GM19193 (cell line): Measurements from ENCODE around the gene ARRDC3.

ENCODE experiments used
- POLR2A ChIP-seq: IDR thresholded peaks from 4 replicates; pipeline ENCODE4 v1.6.1; 2011; ENCODE audit not compliant: insufficient read depth, insufficient read length; ENCODE audit errors: extremely low read depth

ARRDC3 gene

DNA sequence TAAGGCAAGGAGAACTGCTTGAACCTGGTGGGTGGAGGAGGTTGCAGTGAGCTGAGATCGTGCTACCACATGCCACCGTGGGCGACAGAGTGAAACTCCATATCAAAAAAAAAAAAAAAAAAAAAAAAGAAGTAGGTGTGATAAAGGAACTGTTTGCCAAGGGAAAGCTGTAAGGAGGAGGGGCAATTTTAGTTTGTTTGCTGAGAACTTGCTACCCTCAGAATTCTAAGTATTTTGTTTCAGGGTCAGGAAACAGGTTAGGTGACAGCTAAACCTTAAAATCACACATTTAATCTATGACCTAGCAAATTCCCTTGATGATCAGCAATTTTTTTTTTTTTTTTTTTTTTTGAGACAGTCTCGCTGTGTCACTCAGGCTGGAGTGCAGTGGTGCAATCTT is 7.2 kb upstream of the ARRDC3 start:
- TF ChIP-seq POLR2A: no peak

DNA sequence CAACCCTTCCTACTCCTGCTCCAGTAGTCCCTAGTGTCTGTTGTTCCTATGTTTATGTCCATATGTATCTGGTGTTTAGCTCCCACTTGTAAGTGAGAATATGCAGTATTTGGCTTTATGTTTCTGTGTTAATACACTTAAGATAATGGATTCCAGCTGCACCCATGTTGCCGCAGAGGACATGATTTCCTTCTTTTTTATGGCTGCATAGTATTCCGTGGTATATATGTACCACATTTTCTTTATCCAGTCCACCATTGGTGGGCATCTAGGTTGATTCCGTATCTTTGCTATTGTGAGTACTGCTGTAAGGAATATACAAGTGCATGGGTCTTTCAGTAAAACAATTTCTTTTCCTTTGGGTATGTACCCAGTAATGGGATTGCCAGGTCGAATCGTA is 5.2 kb upstream of the ARRDC3 start:
- TF ChIP-seq POLR2A: no peak

DNA sequence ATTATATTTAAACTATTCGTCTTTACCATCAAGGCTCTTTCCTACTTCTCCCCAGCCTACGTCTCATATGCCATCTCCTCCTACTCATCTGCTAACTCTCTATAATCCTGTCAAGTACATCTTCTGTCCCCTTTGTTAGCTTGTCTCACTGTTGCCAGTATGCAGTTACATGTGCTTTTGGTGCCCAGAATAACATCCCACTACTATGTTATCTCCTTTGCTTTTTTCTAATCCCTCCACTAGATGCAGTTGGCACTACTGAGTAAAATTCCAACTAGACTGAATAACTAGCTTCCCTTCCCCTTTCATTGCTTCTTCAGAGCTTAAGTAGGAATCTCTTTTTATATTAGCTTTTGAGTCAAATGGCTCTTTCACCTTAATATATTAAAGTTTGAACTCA is 3.0 kb upstream of the ARRDC3 start:
- TF ChIP-seq POLR2A: no peak

DNA sequence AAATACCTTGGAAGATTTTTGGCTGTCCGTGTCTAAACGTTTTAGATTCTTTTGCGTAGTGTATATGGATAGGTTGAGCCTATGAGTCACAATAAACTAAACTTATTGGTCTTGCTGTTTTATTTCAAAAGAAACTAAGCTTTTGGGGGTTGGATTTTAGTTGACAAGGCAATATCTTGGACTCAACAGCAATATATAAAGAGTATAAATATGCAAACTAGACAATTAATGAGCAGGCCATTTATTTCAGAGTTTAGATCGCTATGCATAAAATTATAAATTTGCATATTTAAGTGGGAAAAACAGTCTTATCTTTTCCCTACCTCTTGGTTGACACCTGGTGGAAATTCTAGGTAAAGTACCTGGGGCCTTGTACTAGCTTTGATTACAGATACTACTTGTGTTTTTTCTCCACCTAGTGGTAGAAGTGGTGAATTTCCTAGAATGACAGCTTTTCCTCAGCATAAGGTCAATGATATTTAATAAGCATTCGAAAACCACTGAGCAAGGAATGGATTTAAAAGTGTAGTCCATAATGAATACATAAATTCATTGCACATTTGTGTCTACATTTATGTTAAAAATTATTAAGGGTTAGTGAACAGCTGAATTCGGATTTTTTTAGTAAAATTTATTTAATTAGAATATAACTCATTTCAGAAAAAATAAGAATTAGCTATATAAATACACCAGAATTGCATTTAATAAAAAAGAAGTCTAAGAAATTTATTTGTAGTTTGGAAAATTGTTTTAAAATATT is 1.7 kb upstream of the ARRDC3 start:
- TF ChIP-seq POLR2A: no peak

DNA sequence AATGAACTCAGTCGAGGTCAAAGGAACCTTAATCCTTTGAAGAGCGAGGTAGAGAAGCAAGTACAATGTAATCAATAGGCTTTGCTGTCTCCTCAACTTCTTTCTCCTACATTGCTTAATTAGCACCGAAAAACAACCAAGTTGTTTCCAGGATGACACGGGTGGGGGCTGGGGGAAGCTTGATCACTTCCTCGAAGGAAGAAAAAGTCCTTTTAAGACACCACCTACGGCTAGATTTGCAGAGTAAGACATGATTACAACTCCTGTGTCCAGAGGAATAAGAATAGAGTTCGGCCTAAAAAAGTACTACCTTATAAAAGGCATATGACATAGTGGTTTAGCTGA is 811 bp upstream of the ARRDC3 start:
- TF ChIP-seq POLR2A: no peak

DNA sequence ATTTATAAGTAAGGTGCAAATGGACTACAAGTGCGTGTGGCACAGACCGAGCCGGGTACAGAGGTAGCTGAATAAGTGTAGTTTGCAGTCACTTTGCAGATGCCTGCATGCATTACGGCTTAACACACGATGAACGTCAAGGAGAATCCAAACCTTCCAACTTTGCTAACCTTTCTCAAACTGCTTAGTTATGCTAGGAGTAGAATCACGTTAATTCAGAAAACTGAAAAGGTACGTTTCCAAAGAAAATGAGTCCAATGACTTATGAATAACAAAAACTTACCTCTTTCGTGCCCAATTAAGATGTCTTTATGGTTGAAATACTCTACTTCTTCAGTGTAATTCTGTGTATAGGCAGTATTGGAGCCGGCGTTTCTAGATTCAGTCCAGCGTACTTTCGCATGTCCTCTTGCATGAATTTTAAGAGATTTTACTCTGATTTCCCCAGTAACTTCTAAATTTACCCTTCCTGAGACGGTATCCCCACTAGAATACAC is 539 bp downstream of the ARRDC3 start:
- TF ChIP-seq POLR2A: no peak

DNA sequence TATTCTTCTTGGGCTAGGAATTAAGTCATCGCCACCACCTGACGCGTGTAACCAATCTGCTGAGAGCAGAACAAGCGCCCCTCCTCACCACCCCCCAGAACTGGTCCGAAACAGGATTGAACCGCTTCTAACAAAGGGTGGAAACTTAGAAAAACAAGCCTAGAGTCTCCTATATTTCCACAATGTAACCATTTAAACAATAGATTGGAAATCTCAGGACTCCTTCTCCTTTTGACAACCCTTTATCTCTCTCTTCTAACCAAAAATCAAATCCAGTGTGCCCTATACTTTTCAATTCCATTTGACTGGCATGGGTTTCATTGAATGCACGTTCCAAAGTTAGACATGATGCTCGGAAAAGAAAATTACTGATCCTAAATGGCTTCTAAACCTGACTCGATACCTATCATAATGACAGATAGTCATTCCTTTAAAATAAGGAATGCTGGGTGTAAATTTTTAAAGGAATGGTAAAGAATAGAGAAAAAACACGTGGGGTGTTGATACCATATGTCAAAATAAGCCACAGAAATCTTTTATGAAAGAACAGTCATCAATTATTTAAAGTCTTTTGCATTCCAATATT is 1.2 kb downstream of the ARRDC3 start:
- no peak for TF ChIP-seq POLR2A

DNA sequence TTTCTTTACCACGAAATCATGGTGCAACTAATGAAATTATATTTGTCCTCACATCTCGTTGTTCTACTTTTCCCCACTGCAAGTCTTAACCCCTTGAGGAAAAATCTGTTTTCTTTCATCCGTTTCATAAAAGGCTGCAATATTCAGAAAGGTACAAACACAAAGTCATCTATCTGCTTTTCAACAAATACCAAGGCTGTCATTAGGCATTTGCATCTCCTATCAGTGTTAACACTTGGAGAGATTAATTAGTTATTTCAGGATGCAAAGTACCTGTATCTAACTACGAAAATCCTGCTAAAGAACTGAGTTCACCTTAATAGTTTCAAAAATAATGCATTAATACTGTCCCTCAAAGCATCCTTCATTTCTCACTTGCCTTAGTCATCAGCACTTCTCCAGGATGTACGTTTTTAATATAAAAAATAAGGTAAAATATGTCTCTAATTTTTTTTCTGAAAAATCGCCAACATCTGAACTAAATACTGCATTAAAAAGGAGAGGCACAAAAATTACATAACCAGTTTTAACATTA is 1.8 kb downstream of the ARRDC3 start:
- no peak for TF ChIP-seq POLR2A

DNA sequence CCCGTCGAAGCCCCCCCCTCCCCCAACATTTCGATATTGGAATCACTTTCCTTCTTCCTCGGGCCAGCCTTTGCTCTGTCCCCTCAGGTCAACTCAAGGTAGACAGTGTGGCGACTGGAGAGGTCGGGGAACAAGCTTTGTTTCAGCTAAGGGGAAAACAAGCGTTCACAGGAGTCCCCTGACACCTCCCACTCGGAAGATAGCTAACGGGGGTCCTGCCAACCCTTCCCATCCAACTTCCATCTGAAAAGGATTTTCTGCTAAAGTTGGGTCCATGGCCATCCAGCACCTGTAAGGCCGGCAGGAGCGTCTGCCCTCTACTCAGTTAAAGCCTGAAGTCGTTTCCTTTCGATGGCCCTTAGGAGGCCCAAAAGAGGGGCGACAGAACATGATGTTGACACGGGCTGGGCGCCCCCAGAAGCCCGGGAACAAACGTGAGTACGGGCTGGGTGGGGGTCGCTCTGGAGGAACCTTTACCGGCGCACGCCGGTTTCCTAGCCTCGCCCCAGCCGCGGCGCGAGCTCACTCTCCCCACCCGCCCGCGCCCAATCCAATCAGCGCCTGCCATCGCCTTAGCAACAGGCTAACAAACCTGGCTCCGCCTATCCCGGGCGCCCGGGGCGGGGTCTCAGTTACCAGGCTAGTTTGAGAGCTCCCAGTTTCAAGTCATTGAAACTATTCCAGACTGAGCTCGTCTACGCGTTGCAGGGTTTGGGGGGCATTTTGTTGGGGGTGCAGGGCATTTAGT is 2.5 kb downstream of the ARRDC3 start:
- TF ChIP-seq POLR2A: peak; percentile 84

DNA sequence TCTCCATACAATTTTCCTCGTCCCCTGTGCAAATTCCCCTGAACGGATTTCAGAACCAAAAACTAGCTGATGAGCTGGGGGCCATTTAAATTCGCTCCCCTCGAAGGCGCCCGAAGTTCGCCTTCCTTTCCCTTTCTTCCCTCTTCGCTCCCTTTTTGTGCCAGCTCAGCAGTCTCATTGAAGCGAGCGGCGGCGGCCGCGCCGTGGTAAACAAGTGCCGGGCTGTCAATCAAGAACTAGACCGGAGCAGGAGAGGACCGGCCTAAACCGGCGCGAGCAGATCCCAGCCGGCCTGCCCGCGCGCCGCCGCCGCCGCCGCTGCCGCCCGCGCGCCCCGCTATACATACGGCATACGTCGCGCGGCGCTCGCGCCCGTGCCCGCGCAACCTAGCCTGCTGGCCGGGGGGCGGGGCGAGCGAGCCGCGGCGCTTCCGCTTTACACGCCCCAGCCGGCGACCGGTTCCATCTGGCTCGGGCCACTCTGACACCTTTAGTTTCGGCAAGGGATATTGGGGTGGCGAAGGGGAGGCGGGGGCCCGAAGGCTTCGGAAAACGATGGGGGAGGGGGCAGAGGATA is 3.1 kb downstream of the ARRDC3 start:
- TF ChIP-seq POLR2A: peak; percentile 57

DNA sequence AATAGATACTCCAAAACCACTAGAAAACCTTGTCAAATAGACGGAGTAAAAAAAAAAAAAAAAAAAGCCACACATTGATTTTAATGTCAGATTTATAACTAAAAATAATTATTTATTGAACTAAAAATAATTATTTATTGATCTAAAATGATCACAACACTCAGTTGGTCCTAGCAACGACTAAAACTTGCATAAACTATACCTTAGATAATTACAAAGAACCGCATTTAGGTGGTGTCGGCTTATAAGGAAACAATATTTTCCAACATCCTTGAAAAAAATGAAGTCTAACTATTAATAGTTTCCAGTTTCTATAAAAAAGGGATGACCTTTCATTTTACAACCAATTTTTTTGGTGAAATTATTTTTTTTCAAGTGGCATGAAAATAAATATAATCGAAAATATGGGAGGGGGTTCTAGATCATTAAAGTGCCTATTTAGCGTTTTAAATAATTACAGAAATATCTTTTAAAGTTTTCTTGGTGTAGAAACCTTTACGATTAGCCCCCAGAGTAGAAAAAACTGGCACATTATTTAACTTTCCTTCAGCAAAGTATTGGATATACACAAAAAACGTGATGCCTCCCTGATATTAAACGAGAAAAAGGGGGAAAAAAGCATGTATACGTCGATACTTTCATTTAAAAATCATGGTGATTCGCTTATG is 3.7 kb downstream of the ARRDC3 start:
- no peak for TF ChIP-seq POLR2A

DNA sequence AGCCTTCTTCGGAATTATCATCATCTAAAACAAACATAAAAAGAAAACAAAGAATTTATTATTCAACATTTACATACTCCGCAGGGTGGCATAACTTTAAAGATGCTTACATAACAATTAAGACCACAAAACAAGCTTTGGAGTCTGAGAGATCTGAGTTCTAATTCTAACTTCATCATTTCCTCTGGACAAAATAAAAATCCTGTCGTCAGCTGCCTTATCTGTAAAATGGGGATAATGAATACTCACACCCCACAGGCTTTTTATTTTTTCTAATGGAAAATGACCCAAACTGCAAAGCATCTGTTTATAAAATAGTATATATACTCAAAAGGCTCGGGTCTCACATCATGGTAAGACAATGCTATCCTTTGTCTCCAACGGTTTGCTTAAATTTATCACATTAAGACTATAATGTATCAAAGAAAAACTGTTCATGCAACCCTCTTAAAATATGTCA is 4.3 kb downstream of the ARRDC3 start:
- no peak for TF ChIP-seq POLR2A

DNA sequence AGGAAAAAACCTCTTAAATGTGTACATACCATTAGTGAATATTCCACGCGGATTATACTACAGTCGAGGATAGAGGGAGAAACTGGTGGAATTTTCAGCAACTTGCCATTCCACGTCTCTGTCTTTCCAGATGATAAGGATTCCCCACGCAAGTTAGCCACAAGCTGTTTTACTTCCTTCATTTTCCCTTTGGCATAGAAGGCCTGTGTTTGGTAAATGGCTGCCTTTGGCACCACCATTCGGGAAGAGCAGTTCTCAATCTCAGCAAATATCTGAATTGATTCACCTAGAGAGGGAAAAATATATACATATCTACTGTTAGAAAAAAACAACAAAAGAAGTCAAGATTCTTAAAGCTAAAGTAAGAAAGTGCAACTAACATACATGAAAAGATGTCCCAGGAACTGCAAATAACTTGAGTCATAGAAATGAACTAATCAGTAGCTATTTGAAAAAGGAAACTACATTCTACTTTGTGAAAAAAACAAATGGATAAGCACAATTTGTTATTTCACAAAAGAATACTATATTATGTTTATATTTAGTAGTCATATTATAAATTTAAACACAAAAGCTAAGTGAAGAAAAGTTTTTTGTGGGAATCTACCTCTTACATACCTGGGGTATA is 8.1 kb downstream of the ARRDC3 start:
- TF ChIP-seq POLR2A: no peak

DNA sequence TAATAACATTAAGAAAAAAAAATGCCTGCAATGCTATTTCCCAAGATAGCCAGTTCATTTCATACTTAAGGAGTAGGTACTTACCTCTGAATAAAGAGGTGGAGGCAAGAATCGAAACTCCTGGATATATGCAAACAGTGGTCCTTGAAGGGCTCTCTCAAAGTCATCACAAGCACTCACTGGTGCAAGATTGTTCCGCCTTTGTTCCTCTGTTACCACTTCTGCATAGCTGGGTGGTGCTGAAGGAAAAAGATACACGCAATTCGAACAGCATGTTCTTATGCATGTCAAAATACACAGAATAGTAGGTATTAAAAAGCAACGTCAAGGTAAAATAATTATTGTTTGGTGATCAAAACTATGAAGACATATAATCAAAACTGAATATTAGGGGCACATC is 9.5 kb downstream of the ARRDC3 start:
- no peak for TF ChIP-seq POLR2A

DNA sequence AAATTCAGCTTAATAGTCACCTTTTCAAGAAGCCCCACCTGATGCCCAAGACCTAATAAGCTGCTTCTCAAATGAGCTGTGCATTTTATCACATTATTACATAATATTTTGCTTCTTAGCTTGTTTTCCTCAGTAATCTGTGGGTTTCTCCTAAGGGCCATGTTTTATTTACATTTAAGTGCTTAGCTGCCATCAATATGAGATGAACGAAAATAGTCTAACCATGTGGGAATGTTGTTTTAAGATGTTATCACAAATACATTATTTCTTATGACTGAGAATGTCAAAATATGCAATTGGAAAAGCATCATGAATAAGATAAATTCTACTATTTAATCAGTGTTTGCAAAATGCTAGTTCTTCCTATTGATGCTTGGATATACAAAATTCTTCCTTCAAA is 10.1 kb downstream of the ARRDC3 start:
- no peak for TF ChIP-seq POLR2A

DNA sequence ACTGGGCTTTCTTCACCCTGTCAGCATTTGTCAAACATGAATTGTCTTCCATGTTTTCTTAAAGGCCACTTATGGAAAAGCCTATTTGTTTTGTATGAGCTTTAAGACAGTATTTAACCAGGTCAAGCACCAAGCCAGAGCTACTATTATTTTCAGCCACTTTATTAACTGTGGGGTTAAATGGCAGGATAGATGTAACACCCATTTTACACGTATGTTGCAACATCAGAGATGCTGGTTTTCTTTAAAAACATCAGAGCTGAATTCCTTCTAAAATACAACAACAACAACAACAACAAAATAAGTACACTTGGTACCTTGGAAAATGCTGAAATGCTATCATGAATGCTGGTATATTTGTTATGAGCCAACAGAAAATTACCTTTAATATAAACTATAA is 13.6 kb downstream of the ARRDC3 start:
- TF ChIP-seq POLR2A: no peak
